Measurements from ENCODE around the gene MELTF. TPM values are rescaled to one million over a fixed set of nuclear protein-coding genes. Genes with fewer than 3 reads are reported as not detected.

MELTF gene
- total RNA-seq, 1 donor from 2014 or later: 0.40 TPM

DNA sequence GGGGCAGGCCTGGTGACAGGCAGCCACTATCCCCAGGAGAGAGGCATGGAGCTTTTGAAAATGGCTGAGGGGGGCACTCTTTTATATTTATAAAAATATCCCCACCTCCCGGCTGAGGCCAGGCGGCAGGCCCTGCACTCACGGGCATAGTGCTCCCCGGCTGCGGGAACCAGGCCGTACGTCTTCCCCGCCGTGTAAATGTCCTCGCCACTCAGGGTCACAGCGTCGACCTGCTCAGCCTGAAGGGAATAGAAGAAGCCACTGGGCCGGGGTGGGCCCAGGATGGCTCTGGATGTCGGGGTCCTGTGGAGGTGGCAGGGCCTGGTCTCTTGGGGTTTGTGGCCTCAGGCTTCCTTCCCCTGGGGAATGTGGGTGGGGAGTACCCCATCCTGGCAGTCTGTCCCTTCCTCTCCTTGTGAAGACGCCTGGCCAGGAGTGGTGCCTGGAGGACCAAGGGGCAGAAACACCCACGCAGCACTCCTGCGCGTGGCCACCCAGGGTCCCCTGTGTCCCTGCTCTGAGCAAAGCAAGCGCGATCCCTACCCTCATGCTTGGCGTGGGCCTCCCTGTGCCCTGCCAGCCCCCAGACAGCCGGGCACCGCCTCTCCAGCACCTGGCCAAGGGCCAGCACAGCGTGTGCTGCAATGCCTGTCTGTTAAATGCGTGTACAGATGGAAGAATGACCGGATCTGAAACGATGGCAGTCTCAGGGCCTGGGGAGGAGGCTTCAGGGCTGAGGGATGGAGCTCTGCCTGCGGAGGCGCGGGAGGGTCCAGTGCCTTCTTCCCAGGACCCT is 18.9 kb downstream of the MELTF start:
- no peak for DNase-seq (ENCODE audit: low read depth in 2 of 2)

DNA sequence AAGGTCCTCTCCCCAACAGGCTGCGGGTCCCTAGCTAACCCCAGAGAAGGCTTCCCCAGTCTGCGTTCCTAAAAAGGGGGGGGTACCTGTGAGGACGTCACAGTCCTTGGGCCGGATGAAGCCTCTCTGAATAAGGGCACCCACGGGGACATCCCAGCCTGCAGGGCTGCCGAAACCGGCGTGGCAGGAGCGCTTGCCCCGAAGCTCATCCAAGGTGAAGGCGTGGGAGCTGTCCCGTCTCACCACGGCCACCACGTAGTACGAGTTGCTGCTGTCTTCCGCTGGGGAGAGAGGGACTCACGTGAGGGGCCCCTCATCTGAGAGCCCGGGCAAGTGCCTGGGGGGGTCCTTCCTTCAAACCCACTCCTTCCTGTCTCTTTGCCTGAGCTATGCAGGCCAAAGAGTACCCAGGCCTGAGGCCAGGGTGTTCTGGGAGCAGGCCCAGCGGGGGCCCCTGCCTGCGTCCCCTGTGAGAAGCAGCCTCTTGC is 20.0 kb downstream of the MELTF start:
- no peak for DNase-seq (ENCODE audit: low read depth in 2 of 2)

DNA sequence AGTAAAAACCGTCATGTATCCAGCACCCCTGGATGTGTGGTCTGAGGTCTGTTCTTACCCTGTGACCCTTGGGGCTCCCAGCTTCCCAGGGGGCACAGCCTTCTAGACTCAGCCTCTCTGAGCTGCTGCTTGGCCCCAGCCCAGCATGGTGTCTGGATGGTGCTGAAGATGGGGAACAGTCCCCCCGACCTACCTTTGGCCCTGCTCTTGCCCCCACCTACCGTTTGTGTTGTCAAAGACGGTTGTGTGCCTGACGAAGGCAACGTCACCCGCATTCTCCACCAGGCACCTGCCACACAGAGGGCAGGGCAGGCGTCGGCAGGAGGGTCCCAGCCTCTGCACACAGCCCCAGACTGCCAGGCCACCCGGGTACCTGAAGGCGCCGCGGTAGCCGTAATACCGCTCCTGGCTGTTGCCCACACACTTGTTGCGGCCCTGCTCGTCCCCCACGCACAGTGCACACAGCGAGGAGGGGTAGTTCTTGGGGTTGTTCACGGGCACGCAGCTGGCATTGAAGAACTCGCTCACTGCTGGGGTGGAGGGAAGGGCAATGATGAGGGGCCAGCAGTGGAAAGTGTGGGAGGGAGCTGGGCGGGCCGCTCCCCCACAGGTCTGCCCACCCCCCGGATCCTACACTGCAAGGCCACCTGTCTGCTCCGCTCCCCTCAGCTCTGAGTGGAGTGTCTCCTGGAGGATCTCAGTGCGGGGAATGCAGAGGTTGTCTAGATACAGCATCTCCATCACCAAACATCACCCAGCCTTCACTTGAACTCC is 21.0 kb downstream of the MELTF start:
- no peak for DNase-seq (ENCODE audit: low read depth in 2 of 2)

DNA sequence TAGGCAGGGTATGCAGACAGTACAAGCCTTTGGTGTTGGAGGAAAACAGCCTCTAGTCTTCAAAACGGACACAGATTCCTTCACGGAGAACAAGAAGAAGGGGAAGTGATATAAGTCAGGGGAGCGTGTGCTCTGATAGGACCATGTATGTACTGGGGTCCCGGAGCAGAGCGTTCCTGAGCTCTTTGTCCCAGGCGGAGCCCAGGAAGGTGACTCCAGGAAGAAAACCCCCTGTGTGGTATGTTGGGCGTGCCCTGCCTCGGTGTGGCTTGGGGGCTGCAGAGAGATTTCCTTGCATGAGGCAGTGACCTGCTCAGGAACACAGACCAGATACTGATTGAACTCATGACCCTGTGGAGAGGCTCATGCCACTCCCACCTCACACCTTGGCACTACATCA is 21.7 kb downstream of the MELTF start:
- no peak for DNase-seq (ENCODE audit: low read depth in 2 of 2)

DNA sequence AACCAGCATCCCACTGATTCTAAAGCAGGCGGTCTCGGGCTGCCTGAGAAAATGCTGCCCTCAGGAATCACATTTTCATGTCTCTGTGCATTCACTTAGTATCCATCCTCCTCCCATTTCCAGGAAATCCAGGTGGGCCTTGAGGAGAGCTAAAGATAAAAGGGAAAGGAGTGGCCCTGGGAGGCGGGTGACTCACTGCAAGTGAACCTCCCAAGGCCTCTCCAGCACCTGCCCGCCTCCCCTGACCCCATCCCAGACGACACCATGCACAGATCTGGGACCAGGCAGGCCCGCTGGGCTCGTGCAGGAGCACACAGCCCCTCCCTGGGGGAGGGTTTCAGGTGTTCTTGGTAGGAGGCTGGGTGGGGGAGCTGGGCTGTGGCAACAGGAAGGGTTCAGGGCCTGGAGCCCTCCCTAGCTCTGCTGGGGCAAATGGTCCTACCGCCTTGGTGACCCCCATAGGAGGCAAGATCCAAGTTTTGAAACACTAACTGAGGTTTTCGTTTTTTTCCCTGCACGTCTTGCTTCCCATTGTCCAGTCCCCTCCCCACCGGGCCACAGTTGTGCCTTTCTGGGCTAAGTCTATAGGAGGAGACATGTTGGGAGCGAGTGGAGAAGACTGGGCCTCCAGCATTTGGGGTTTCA is 22.2 kb downstream of the MELTF start:
- no peak for DNase-seq (ENCODE audit: low read depth in 2 of 2)

DNA sequence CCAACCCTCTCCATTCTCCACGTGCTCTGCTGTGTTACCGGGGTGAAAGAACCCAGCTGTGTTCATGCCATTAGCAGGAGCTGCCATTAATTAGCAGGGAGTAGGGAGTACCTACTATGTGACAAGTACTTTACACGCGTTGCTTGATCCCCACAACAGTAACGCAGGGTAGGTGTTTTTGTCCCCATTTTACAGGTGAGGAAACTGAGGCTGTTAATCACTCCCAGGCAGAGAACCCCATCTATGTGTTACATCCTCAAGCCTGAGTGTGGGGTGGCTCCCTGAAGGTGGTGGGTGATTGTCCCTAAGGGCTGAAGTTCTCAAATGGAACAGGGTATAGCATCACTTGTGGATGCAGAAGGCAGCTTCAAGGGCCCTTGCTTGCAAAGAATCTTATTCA is 22.8 kb downstream of the MELTF start:
- DNase-seq (ENCODE audit: low read depth in 2 of 2): no peak

DNA sequence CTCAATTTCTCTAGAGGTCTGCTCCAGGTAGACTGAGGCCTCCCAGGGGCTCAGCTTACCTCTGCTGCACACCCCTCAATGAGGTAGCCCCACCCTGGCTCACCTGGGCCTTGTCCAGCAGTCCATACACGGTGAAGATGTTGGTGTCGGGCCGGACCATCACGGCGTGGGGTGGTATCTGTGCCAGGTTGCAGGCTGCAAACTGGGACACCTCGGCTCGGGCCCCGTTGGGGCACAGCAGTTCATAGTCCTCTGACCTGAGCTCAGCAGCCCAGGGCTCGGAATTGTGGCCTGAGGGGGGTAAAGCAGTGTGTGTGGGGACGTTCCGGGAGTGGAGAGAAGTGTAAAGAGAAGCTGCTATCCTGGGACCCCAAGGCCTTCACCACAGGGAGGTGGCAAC is 23.2 kb downstream of the MELTF start:
- no peak for DNase-seq (ENCODE audit: low read depth in 2 of 2)

DNA sequence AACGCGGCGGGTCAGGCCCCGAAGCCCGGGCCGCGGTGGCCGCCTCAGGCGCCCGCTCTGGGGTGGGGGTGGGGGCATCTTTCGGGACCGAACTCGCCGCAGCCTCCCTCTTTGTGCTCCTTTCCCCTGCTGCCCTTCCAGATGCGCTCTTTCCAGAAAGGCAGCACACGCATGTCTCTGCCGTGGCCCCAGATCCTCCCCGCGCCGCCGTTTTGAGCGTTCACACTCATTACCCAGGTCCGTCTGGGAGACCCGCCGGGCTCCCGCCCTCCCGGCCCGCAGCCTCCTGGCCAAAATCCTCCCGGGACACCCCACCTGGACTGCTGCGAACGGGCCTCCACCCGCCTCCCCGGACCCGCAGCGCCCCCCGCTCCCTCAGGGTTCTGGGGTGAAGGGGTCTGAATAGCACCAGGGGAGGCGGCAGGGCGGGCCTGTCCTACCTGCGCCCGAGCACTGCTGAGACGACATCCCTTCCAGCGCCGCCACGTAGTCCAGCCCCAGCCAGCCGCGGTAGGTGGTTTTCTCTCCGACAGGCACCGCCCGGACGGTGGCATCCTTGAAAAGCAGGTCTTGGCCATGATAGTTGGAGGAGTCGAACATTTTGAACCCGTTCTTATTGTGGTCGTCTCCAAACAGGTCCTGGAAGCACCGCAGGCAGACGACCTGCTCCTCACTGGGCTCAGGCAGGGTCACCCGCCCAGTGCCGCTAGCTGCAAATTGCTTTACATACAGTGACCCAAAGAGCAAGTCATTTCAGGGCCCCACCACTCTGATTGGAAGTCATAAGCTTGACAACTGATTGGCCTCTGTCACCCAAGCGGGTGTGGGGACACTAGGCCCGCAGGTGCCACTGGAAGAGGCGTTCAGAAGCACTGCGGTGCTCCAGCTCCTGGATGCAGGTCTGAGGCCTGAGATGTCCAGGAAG is 25.9 kb downstream of the MELTF start:
- DNase-seq (ENCODE audit: low read depth in 2 of 2): no peak

DNA sequence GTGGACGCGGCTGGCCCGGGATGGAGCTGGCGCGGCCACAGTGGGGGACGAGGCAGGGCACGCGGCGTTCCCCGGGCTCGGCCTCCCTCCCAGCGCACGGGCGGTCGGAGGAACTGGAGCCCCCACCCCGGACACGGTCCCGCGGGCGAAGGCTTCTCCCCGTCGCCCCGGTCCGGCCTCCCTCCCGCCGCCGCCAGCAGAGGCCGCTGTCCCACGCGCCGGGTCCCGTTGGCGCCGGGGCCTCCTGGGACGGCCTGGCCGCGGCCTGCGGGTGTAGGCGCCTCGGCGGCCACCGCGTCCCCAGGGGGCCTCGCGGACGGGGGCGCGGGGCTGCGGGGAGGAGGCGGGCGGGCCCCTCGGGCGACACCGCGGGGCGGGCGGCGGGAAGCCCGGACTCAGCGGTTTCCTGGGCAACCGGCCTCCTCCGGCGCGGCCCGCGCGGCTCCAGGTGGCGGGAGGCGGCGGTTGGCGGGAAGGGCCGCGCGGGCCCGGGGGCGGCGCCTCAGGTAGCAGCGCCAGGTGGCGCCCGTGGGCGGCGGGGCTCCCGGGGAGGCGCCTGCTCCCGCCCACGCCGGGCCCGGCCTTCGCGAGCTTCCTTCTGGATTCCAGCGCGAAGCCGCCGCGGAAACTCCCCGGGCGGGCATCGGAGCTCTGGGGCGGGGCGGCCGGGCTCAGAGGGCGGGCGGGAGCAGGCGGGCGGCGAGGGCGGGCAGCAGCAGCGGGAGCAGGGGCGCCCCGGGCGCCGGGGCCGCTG is 26.7 kb downstream of the MELTF start:
- peak; percentile 63 to 75 for DNase-seq (ENCODE audit: low read depth in 2 of 2)

DNA sequence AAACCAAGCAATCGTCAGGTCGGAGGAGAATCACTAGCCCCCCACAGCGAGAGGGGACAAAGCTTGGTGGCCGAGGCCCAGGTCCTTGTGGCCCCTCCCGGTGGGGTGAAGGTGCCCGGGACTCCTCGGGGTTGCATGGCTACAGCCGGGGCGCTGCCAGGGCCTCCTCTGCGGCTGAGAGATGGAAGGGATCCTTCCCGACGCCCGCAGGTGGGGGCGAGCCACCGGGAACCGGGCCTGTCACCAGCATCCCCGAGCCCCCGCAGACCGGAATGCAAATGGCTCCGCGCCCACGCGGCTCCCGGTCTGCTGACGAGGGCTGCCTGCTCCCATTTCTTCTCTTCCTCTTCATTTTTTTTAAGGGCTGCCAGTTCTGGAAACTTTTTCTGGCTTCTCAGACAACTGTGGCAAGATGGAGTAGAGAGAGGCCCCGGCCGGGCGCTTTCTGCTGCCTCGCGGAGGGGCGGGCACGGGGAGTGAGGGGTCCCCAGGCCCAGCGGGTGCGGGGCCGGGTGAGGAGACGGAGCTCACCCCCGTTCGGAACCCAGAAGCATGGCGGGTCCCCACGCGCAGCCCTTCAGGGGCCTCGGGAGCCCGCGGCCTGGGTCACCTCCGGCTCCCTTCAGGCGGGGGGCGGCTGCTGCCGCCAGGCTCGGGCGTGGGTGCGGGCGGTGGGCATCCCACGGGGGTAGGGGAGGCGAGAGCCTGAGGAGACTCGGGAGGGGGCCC is 27.5 kb downstream of the MELTF start:
- DNase-seq (ENCODE audit: low read depth in 2 of 2): no peak

DNA sequence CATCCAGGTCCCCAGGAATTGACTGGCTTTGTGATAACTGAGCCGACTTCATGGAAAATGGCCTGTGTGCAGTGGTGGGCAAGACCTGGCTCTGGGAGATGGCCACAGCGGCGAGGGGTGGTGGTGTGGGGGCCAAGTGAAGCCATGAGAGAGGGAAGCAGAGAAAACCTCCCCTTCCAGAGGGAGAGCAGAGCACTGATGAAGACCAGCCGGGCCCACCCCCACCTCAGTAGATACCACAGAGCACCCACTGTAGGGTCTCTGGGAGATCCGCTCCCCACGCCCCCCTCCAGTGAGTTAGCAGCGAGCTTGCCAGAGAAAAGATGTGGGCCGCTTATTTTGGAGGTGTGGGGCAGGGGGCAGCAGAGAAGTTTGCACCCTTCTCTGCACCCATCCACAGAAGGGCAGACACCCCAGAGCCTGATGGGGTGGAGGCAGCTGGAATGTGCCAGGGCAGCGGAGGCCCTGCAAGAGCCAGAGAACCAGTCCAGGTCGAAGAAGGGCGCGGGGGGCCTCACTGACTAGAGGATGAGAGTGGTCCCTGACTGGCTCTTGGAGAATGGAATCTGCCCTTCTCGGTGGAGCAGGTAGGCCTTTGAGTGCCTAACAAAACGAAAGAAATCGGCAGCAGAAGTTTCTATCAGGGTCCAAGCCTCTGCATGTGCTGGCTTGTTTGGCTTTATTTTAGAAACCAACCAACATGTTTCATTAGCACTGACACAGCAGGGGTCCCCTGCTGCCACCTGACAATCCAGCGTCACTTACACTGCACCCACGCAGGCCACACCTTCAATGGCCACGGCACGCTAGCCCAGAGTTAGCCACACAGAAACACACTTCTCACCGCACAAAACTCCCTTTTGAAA is 28.3 kb downstream of the MELTF start:
- no peak for DNase-seq (ENCODE audit: low read depth in 2 of 2)

DNA sequence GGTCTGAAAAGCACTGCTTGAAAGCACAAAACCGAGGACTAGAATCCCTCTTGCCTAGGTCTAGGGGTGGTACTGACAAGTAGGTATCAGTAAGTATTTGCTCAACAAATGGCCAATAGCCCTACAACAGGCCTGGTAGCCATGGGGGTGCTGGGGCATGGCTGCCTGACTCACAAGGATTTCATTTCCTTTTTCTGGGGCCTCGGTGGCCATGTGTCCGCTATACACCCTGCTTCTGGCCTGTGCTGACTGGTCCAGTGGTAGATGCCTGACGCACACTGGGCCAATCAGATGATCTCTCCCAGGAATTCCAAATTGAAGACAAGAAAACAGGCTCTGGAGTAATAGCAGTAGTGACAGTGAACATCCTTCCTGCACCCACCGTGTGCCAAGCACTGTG is 29.4 kb downstream of the MELTF start:
- peak in 1 of 2 donors; percentile 62 for DNase-seq (ENCODE audit: low read depth in 2 of 2)

DNA sequence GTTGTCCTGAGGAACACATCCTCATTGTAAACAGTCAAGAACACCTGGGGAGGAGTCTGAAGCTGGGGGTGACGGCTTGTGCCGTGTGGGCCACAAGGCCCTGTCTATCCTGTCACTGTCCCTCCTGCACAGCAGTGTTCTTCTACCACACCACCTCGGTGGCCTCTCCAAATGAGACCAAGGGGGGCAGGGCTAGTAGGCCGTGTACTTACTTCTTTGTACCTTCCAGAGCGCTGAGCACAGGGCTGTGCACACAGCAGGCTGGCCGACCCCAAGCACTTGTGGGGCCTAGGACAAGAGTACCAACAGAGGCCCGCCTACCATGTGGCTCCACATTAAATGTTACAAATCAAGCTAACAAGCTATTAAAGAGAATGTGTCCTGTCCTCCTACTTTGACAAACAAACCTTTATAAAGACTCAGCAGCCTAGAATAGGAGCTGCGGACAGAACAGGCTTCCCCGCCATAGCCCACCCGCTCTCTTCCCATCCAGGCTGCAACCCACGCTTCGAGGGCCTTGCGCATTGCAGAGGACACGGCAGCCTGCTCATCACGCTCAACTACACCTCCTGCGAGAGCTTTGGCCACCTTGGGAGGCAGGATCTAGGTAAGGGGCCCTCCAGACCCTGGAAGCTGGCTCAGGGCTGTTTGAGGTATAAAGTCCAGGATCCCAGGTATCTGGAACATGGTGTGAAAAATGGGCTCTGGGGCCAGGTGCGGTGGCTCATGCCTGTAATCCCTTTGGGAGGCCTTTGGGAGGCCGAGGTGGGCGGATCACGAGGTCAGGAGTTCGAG is 30.5 kb downstream of the MELTF start:
- DNase-seq (ENCODE audit: low read depth in 2 of 2): no peak

DNA sequence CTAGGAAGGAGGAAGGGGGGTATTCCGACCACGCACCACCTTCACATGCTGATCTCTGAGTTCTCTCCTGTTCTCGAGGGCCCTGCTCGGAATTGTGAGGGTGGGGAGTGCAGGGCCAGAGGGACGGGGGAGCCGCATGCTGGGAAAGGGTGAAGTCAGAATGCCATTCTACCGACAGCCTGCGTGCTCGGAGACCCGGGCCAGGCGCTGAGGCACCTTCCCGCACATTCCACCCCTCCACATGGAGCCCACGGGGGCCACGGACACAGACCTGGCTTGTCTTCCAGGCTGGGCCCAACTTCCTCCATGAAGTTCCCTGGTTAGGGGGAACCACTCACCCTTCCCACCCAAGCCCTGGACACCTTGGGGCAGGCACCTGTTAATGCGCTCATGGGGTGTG is 32.3 kb downstream of the MELTF start:
- no peak for DNase-seq (ENCODE audit: low read depth in 2 of 2)

DNA sequence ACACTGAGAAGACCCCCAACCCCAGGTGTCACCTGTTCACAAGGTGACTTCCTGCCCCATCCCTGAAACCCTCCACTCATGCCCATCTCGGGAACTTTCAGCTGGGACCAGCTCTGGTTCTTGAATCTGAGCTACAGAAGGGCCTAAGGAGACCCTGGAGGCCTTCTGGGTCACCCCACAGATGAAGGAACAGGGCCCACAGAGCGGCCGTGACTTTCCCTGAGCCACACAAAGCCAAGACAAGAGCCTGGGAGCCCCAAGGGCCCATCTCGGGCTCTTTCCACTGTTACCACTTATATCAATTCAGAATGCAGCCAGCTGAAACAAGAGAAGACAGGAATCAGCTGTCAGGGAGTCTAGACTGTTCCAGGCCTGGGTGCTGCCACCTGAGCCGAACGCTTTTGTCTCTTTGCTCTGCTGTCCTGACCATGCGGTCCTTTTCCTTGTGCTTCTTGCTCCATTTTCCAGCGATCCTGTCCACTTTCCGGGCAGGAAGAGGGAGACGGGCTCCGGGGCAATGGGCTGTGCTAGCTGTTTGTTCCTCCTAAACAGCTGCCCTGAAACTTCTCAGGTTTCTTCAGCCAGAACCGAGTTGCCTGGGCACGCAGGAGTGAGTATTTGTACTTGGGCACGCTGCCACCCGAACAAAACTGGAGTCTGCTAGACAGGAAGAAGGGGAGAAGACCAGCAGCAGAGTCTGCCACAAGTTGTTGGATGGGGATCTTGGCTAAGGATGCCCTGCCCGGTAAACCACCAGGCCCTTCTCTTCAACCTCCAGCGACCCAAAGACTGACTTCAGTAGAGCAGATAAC is 33.0 kb downstream of the MELTF start:
- DNase-seq (ENCODE audit: low read depth in 2 of 2): no peak

DNA sequence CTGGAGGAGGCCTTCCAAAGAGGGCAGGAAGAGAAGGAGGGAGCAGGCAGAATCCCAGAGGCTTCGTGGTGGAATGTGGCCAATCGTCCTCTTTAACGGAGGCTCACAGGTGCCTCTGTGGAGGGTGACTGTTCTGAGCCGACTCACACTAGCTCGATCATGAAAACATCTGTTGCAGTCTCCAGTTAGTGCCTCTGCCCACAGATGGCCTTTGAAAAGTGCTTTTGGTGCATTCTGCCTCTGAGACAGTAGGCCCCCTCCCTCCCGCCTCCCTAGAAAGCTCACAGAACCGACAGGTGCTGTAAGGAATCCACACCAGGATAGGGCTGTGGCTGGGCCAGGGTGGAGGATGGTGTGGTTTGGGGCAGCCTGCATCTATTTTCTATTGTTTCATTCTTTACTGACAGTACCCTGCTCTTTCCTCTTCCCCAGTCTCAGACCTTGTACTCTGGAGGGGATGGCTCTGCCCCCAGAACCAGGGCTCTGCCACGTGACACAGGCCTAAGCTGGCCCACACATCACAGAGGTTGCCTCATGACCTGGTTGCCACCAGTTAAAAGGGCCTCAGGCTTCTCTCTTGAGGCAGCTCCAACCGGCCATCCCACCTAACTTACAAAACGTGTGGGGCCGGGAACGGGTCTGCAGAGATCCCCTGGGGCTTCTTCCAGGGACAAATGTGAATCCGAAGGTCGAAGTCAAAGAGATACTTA is 33.8 kb downstream of the MELTF start:
- no peak for DNase-seq (ENCODE audit: low read depth in 2 of 2)

DNA sequence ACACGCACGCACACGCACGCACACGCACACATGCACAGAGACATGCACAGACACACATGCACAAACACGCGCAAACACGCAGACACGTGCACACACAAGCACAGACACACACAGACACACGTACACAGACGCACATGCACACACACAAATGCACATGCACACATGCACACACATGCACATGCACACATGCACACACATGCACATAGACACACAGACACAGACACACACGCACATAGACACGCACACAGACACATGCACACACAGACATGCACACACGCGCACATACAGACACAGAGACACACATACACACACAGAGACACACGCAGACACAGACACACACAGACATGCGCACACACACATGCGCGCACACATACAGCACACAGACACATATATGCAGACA is 34.6 kb downstream of the MELTF start:
- DNase-seq (ENCODE audit: low read depth in 2 of 2): no peak

Data from lung microvascular endothelial cell (primary cell).